ENCODE measurements around the gene ERGIC3.
"Not testable (repeated sequence)": the region's sequence is repeated elsewhere in the genome, so short reads cannot be mapped to it uniquely, and the experiment has no call there.

The ERGIC3 gene

DNA sequence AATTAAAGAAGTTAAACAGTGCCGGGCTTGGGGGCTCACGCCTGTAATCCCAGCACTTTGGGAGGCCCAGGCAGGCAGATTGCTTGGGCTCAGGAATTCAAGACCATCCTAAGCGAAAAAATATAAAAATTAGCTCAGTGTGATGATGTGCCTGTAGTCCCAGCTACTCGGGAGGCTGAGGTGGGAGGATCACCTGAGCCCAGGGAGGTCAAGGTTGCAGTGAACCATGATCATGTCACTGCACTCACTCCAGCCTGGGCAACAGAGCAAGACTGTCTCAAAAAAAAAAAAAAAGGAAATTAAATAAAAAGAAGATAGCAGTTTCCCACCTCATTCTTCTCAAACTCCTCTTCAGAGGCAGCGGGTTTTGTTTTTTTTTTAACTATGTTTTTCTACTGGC, 24.1 kb upstream of the ERGIC3 start:
- DNase-seq (ENCODE audit: low read depth in 3 of 3, low spot score in 1 of 3): not testable (repeated sequence)

GRCh38 chr20:35518955-35519354, 22.9 kb upstream of the ERGIC3 start:
- no peak for DNase-seq (ENCODE audit: low read depth in 3 of 3, low spot score in 1 of 3)

- no peak for DNase-seq (ENCODE audit: low read depth in 3 of 3, low spot score in 1 of 3)
Observed at GRCh38 chr20:35523298-35523888, 18.5 kb upstream of the ERGIC3 start.

DNA sequence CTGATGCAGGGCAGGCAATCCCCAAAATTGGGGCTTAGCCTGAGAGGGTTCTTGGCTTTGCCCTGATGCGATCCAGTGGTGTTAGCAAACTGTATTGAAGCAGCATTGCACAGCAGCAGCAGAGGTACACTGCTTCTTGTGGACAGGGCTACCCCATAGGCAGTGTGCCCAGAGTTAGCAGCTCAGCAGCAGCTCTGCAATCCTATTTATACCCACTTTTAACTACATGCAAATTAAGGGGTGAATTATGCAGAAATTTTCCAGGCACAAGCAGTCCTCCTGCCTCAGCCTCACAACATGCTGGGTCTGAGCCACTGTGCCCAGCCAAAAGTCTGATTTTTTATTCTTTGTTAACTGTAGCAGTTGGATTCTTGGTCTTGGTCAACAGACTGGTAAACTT, 16.2 kb upstream of the ERGIC3 start:
- DNase-seq (ENCODE audit: low read depth in 3 of 3, low spot score in 1 of 3): no peak

DNA sequence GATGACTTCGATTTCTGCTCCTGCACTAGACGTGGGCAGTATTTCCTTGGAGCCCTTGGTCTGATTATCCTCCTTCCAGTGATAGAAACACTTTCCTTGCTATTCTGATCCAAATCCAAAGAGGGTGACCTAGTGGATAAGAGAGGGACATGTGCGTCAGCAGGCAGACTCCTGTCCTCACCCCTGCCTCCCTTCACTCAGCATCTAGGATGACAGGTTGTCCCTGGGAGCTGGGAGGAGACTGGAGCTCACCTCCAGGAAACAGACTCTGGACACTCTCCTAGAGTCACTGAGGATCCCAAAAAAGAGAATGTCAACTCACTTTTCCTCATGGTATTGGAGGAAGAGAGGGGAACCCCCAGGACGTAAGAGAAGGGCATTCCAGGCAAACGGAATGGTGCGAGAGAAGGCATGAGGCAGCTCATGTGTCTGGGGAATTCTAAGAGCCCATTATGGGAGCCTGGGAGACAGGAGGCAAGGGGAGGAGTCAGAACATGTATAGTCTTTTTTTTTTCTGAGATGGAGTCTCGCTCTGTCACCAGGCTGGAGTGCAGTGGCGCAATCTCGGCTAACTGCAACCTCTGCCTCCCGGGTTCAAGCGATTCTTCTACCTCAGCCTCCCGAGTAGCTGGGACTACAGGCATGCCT, 14.6 kb upstream of the ERGIC3 start:
- DNase-seq (ENCODE audit: low read depth in 3 of 3, low spot score in 1 of 3): no peak

DNA sequence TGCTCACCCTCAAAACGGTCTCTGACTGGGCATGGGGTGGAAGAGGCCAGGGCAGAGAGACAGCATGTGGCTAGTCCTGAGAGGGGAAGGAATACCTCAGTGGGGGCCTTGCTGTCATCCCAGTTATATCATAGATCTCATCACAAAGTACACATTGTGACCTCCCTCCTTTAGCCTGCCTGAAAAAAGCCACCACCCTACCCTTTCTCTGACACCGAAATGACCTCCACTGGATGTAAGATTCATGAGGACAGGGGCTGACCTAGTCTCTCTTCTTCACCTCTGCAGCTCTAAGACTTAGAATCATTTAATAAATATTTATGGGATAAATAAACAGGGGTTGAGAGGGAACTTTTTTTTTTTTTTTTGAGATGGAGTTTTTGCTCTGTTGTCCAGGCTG, 12.3 kb upstream of the ERGIC3 start, which contains the start of gene C20orf173:
C20orf173 (minus strand) TSS at position 101 of the 400 bp plus-strand sequence. CDS start 279 bp downstream, outside the sequence.
- no peak for DNase-seq (ENCODE audit: low read depth in 3 of 3, low spot score in 1 of 3)

- DNase-seq (ENCODE audit: low read depth in 3 of 3, low spot score in 1 of 3): no peak
Observed at GRCh38 chr20:35539756-35540212, 2.1 kb upstream of the ERGIC3 start.

DNA sequence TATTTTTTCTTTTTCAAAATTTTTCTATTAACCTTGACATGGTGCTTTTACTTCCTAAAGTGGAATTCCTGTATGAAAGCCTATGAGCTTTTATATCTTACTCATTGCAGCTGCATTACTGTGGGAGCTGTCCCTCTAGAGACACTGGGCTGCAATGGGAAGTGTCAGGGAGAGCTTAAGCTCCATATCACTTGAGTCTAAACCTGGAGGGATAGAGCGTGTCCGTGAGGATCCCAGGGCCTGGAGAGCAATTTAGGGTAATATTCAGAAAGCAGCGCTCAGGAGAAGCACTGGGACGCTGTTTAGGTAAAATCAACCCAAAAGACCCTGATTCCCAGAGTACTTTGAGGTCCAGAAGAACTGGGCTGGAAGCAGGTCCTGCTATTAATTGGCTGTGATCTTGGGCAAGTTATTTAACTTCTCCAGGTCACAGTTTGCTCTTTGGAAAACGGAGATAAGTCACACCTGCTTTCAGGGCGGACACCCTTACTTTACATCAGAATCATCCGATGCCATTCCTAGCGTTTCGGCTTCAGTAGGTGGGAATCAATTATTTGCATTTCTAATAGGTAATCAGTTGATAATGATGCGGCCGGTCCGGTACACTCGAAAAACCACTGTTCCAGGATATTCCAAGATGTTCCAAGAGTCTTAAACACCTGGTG, 628 bp upstream of the ERGIC3 start:
- DNase-seq (ENCODE audit: low read depth in 3 of 3, low spot score in 1 of 3): no peak

GRCh38 chr20:35542990-35543389, 1.1 kb downstream of the ERGIC3 start:
- no peak for DNase-seq (ENCODE audit: low read depth in 3 of 3, low spot score in 1 of 3)

- no peak for DNase-seq (ENCODE audit: low read depth in 3 of 3, low spot score in 1 of 3)
Observed at GRCh38 chr20:35544436-35544835, 2.6 kb downstream of the ERGIC3 start.

DNA sequence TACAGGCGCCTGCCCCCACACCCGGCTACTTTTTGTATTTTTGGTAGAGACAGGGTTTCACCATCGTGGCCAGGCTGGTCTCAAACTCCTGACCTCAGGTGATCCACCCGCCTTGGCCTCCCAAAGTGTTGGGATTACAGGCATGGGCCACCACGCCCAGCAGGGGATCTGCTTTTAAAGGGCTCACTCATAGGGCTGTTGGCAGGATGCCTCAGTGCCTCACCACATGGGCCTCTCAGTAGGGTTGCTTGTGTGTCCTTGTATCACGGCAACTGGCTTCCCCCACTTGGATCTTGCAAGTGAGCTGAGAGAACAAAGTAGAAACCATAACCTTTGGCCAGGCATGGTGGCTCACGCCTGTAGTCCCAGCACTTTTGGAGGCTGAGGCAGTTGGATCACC, 3.1 kb downstream of the ERGIC3 start:
- DNase-seq (ENCODE audit: low read depth in 3 of 3, low spot score in 1 of 3): not testable (repeated sequence)

GRCh38 chr20:35546127-35546526, 4.2 kb downstream of the ERGIC3 start:
- no peak for DNase-seq (ENCODE audit: low read depth in 3 of 3, low spot score in 1 of 3)

DNA sequence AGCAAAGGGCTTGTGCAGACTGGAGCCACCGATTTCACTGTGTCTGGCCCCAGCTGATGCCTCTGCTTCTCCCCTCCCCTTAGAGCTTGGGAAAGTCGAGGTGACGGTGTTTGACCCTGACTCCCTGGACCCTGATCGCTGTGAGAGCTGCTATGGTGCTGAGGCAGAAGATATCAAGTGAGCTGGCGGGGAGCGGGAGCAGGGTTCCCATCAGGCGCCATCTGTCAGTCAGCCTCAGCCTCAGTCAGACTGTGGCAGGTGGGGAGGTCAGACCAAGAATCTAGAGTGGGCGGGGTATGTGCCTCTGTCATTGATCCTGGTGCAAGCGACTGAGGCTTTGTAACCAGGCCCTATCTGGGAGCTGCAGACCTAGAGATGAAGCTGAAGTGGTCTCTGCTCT, 5.5 kb downstream of the ERGIC3 start:
- DNase-seq (ENCODE audit: low read depth in 3 of 3, low spot score in 1 of 3): no peak

DNA sequence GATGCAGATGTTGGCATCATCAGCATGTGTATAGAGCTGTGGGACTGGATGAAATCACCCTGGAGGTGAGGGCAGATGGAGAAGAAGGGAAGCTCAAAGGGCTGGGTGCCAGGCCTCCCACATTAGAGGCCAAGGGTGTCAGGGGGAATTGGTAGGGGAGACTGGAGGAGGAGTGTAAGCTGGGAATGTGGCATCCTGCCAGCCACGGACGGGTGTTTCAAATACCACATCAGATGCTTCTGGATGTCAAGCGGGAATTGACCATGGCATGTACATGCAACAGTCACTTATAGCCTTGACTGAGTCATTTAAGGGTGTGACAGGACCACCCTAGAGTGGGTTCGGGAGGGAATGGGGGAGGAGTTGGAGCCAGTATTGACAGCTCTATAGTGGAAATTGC, 9.6 kb downstream of the ERGIC3 start:
- DNase-seq (ENCODE audit: low read depth in 3 of 3, low spot score in 1 of 3): no peak

GRCh38 chr20:35552914-35553313, 11.0 kb downstream of the ERGIC3 start:
- no peak for DNase-seq (ENCODE audit: low read depth in 3 of 3, low spot score in 1 of 3)

DNA sequence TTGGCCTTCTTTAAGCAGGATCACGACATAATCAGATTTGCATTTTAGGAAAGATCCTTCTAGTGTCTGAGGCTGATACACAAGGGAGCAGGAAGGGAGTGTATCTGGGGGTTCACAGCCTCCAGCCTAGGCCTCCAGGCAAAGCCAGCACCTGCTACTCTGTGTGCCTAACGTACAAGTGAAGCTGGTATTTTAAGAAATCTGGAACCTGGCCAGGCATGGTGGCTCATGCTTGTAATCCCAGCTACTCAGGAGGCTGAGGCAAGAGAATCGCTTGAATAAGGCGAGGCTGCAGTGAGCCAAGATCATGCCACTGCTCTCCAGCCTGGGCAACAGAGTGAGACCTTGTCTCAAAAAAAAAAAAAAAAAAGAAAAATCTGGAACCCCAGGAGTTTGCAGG, 13.6 kb downstream of the ERGIC3 start:
- not testable (repeated sequence) for DNase-seq (ENCODE audit: low read depth in 3 of 3, low spot score in 1 of 3)

- no peak for DNase-seq (ENCODE audit: low read depth in 3 of 3, low spot score in 1 of 3)
Observed at GRCh38 chr20:35555951-35556645, 14.2 kb downstream of the ERGIC3 start.

- no peak for DNase-seq (ENCODE audit: low read depth in 3 of 3, low spot score in 1 of 3)
Observed at GRCh38 chr20:35556871-35557270, 15.0 kb downstream of the ERGIC3 start.

DNA sequence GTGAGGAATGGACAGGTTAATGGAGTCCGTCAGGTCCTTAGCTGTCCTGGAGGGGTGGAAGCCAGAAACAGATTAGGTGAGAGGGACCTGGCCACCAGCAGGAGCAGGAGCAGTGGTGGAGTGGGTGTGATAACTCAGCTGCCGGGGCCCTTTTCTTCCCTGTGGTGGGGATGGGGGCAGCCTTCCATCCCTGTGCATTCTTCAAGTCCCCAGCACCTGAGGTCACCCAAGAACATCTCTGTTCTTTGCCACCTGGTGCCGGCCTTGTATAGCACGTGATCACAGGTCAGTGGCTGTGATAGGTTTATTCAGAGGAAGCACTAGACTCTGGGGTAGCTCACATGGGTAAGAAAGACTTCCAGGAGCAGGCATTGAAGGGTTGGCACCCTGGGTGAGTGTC, 16.6 kb downstream of the ERGIC3 start:
- DNase-seq (ENCODE audit: low read depth in 3 of 3, low spot score in 1 of 3): no peak

GRCh38 chr20:35559042-35559693, 17.3 kb downstream of the ERGIC3 start:
- DNase-seq (ENCODE audit: low read depth in 3 of 3, low spot score in 1 of 3): no peak

DNA sequence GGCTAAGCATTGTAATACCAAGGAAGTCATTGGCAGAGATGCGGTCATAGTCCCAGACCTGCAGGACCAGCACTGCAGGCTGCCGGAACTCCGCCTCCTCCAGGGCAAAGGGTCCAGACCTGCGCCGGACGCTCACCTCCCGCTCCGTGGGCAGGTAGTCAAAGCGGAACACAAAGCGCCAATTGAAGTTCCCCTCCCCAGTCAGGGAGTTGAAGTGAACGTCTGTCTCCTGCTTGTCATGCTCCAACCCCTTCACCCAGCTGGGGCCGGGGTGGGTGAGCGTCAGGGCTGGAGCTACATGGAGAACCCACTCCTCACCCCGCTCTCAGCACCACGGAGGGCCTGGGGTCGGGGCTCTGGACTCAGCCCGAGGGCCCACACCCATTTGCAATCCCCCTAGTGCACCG, 18.2 kb downstream of the ERGIC3 start:
- no peak for DNase-seq (ENCODE audit: low read depth in 3 of 3, low spot score in 1 of 3)
